ENCODE measurements around the gene ZFAND2A.

The ZFAND2A gene

DNA sequence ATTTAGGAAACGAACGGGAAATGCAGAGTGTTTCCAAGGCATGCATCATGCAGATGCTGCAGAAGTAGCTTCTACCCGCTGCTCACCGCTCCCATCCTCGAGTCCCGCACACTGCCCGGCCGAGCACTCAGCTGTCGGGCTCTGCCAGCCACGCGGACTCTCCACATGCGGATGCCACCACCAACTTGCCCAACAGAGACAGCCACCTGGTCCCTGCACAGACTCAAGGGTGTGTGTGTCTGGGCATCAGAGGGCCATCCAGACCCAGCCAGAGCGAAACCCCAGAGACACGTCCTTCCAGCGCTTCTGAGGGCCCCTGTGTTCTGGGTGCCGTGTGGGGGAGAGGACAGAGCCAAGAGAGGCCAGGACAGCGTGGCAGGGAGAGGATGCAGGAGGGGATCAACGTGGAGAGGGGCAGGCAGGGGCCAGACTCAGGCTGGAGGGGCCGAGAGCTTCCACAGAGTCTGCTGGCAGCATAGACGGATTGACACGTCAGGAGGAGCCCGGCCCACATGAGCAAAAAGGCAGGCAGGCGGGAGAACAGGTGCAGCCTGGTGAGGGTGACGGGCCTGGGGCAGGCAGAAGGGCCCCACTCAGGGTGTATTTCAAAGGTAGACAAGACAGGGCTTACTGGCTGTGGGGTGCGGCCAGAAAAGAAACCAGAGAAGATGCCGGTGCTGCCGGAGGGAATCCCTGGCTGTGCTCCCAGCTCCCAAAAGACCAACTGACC is 53.8 kb downstream of the ZFAND2A start:
- no peak for DNase-seq (ENCODE audit: low spot score)

DNA sequence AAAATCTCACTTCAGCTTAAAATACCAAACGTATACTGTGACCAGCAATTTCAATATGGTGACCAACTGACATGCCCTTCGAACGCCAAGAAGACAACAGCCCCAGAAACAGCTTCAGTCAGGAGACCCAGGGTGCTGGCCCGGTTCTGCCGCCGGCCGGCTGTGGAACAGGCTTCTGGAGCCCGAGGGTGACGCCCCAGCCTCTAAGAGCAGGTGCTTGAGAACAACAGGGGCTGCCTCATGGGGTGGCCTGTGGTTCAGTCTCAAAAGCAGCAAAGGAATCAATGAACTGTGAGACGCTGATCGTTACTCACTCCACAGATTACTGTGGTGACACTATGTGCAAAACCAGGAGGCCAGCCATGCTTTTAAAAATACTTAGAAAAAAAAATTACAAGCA is 54.8 kb downstream of the ZFAND2A start:
- DNase-seq (ENCODE audit: low spot score) = no peak

DNA sequence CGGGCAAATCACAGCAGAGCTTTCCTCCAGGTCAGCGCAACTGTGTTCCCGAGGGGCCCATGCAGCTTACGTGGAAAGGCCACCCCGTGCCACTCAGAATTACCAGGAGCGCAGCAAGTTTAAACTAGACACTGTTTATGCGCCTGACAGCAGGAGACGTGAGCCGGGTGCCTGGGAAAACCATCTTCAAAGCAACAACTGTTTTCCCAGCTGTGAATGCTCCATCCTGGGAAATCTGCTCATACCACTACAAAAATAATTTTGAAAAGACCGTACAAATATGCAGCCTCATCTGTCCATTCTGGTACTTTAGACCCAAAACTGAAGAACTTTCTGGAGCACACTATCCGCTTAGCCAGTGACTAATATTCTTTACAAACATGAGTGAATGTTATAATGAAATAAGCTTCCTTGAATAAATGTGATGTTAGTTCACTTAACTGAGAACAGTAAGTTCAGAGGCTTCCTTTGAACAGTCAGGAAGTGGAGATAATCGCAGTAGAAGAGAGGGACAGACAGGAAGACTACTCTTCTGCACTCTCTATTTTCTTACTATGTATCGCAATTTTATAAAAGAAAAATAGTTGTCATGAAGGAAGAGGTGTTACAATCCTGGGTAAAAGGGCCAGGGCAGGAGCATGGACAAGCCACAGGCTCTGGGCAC is 55.3 kb downstream of the ZFAND2A start:
- DNase-seq (ENCODE audit: low spot score) = no peak

DNA sequence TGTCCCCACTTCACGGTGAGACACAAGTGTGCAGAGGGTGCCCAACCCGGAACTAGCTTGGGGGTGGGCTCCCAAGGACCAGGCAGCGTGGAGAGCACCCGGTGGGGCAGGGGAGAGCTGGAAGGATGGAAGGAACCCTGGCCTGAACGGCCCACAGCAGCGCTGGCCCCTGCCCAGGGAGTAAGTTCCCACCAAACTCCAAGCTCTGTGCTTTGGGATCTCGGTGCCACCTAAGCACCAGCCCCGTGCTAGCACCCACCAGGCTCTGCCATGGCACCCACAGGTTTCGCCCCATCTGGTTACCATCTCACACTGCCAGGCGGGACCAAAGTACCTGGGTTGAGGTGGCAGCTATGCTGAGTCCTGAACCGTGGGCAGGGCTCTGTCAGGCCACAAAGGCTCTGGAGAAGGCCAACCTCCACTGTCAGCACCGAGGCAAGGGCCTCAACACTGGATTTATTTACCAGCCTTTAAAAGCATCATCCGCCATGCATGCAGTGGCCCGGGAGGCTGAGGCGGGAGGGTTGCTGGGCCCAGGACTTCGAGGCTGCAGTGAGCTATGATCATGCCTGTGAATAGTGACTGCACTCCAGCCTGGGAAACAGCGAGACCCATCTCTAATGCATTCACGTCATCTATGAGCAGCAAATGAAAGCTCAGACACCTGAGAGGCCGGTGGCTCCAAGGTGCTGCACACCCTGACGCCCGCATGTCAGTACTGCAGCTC is 56.0 kb downstream of the ZFAND2A start:
- no peak for DNase-seq (ENCODE audit: low spot score)

DNA sequence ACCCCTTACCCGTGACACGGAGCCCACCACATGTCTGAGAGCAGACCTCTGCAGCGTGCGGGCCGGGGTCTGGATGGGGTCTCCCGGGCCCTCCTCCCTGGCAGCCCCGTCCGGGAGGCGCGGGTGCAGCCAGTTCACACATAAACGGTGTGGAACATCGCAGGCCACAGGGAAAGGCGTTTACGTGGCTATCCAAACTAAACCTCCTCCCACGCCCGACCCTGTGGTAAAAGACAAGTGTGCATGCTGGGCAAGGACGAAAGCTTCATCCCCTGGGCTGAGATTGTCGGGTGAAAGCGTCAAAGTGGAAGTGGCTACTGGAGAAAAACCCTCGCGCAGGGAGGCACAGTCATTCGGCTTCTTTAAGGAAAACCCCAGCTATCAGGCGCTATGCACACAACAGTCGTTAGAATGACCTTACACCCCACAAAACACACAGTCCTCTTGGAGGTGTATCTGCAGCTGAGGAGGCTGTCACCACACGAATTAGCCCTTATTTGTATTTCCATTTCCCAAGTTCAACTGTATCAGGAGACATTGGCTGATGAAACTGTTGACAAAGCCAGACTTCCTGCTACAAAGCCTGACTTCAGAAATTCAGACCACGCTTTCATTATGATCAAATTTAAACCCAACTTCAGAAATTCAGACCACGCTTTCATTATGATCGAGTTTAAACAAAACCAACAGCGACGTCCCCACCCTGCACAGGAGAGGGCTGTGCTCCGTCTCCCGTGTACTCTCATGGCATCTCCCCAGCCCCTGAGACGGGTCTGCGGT is 56.8 kb downstream of the ZFAND2A start:
- DNase-seq (ENCODE audit: low spot score) = no peak
